Left ventricle myocardium inferior (tissue), 1 donor: ENCODE data around the gene NLRC3. TPM values are rescaled to one million over a fixed set of nuclear protein-coding genes. Genes with fewer than 3 reads are reported as not detected.
"Not testable (repeated sequence)": the region's sequence is repeated elsewhere in the genome, so short reads cannot be mapped to it uniquely, and the experiment has no call there.

ENCODE experiments used
- DNase-seq: peaks from one replicate; pipeline ENCODE4 v3.0.0-alpha.2; 2020
- H3K27ac ChIP-seq: fragments of 200-600 bp; replicated peaks from 2 replicates; pipeline ENCODE4 v1.8.0; 2021
- H3K27me3 ChIP-seq: fragments of 200-600 bp; 2 replicates; pipeline ENCODE4 v1.8.0; 2021; ENCODE audit warnings: low read depth
- H3K36me3 ChIP-seq: fragments of 200-600 bp; 2 replicates; pipeline ENCODE4 v1.8.0; 2021
- H3K4me1 ChIP-seq: fragments of 200-600 bp; 2 replicates; pipeline ENCODE4 v1.8.0; 2021
- H3K4me3 ChIP-seq: fragments of 200-600 bp; 2 replicates; pipeline ENCODE4 v1.8.0; 2021; ENCODE audit warnings: mild to moderate bottlenecking, moderate library complexity
- H3K9me3 ChIP-seq: fragments of 200-600 bp; replicated peaks from 2 replicates; pipeline ENCODE4 v1.8.0; 2021
- CTCF ChIP-seq: fragments of 200-600 bp; IDR thresholded peaks from 2 replicates; pipeline ENCODE4 v1.8.0; 2021; ENCODE audit warnings: antibody characterized with exemption, mild to moderate bottlenecking, borderline replicate concordance
- intact Hi-C: fragments of 100-400 bp; cut with micrococcal nuclease; formaldehyde crosslinking; loops from one replicate; pipeline ENCODE4 v1.11.0; 2022
- total RNA-seq: library from RNA; stranded (reverse); fragmentation: NEBNext Ultra II Directional; extraction: Animal tissue kit (Norgen Biotek cat#: 25700); gene quantifications from one replicate; pipeline ENCODE4 v1.2.1, GENCODE V29; 2021
- donor health status: DM: no; HTN: yes; CAD: no; lungs with severe emphysema.

NLRC3 gene
- total RNA-seq, 1 donor from 2014 or later, result 0.93 TPM

GRCh38 chr16:3503523-3503922 lies 73.7 kb downstream of the NLRC3 start:
- H3K36me3 ChIP-seq, result peaks cover 37% of the 10 kb centered on the region
- H3K27me3 ChIP-seq, result no peaks in the 10 kb centered on the region
- intact Hi-C loops, result no loop called here
- DNase-seq, result no peak
- no peak for TF ChIP-seq CTCF
- no peak overlapping the region for H3K27ac ChIP-seq
- H3K4me3 ChIP-seq, result no peak overlapping the region
- peaks cover 32% of the 10 kb centered on the region for H3K4me1 ChIP-seq
- H3K9me3 ChIP-seq, result no peaks in the 10 kb centered on the region

- H3K4me1 ChIP-seq, result peaks cover 32% of the 10 kb centered on the region
- H3K27ac ChIP-seq, result peak overlapping the region; percentile 83
- H3K9me3 ChIP-seq, result no peaks in the 10 kb centered on the region
- TF ChIP-seq CTCF, result no peak
- peak overlapping the region; percentile 95 for H3K4me3 ChIP-seq
- peaks cover 23% of the 10 kb centered on the region for H3K36me3 ChIP-seq
- no peaks in the 10 kb centered on the region for H3K27me3 ChIP-seq
- DNase-seq, result no peak
- intact Hi-C loops, result no loop called here
These were observed 75.3 kb downstream of the NLRC3 start for GRCh38 chr16:3501783-3502400.

GRCh38 chr16:3501412-3501761 lies 75.8 kb downstream of the NLRC3 start:
- DNase-seq, intact Hi-C loops, H3K9me3 ChIP-seq, H3K27me3 ChIP-seq: not testable (repeated sequence)
- Histone ChIP-seq H3K36me3 (peaks cover 17% of the 10 kb centered on the region), H3K27ac (peak overlapping the region; percentile 83), H3K4me3 (peak overlapping the region; percentile 95), H3K4me1 (peaks cover 32% of the 10 kb centered on the region)

- intact Hi-C loops, result no loop called here
- H3K9me3 ChIP-seq, result no peaks in the 10 kb centered on the region
- DNase-seq, result no peak
- peaks cover 32% of the 10 kb centered on the region for H3K4me1 ChIP-seq
- no peak for TF ChIP-seq CTCF
- H3K27me3 ChIP-seq, result no peaks in the 10 kb centered on the region
- H3K4me3 ChIP-seq, result no peak overlapping the region
- no peak overlapping the region for H3K27ac ChIP-seq
- no peaks in the 10 kb centered on the region for H3K36me3 ChIP-seq
These were observed 78.2 kb downstream of the NLRC3 start for GRCh38 chr16:3498988-3499387.

GRCh38 chr16:3497771-3498170 lies 79.4 kb downstream of the NLRC3 start:
- Histone ChIP-seq H3K27ac (no peak overlapping the region), H3K4me3 (no peak overlapping the region), H3K27me3 (no peaks in the 10 kb centered on the region), H3K4me1 (peaks cover 33% of the 10 kb centered on the region), H3K36me3 (no peaks in the 10 kb centered on the region), H3K9me3 (no peaks in the 10 kb centered on the region)
- TF ChIP-seq CTCF, result no peak
- intact Hi-C loops, result no loop called here
- no peak for DNase-seq

GRCh38 chr16:3496386-3496785 lies 80.8 kb downstream of the NLRC3 start:
- Histone ChIP-seq H3K36me3 (no peaks in the 10 kb centered on the region), H3K4me3 (no peak overlapping the region), H3K27me3 (no peaks in the 10 kb centered on the region), H3K4me1 (peaks cover 31% of the 10 kb centered on the region), H3K27ac (no peak overlapping the region), H3K9me3 (no peaks in the 10 kb centered on the region)
- DNase-seq, result no peak
- intact Hi-C loops, result no loop called here
- no peak for TF ChIP-seq CTCF
